Fibroblast of the aortic adventitia (primary cell): ENCODE measurements around the gene SHTN1. TPM values are rescaled to one million over a fixed set of nuclear protein-coding genes. Genes with fewer than 3 reads are reported as not detected.

Experiments used
- DNase-seq: peaks from one replicate; pipeline ENCODE4 v3.0.0-alpha.2; 2010; ENCODE audit warnings: low read depth
- H3K4me3 ChIP-seq: 2 replicates; pipeline ENCODE4 v1.5.1; 2011; ENCODE audit warnings: low read depth, mild to moderate bottlenecking, control low read depth, low read length, moderate library complexity
- total RNA-seq: library from RNA; depleted of rRNA; stranded (reverse); fragments of >200 nt; gene quantifications from 2 replicates; pipeline ENCODE4 v1.2.3, GENCODE V29; 2012; ENCODE audit warnings: low replicate concordance
- TF ChIP-seq, protein P1 (sequence below): IDR thresholded peaks from 2 replicates; pipeline ENCODE4 v1.5.1; 2011; ENCODE audit warnings: mild to moderate bottlenecking, low read length, control low read depth, inconsistent platforms; ENCODE audit not compliant: insufficient read depth

Gene SHTN1
- total RNA-seq, 1 donor: 4.2 TPM

GRCh38 chr10:116974456-116975005, 30.5 kb downstream of the SHTN1 start:
- TF ChIP-seq, protein P1, sequence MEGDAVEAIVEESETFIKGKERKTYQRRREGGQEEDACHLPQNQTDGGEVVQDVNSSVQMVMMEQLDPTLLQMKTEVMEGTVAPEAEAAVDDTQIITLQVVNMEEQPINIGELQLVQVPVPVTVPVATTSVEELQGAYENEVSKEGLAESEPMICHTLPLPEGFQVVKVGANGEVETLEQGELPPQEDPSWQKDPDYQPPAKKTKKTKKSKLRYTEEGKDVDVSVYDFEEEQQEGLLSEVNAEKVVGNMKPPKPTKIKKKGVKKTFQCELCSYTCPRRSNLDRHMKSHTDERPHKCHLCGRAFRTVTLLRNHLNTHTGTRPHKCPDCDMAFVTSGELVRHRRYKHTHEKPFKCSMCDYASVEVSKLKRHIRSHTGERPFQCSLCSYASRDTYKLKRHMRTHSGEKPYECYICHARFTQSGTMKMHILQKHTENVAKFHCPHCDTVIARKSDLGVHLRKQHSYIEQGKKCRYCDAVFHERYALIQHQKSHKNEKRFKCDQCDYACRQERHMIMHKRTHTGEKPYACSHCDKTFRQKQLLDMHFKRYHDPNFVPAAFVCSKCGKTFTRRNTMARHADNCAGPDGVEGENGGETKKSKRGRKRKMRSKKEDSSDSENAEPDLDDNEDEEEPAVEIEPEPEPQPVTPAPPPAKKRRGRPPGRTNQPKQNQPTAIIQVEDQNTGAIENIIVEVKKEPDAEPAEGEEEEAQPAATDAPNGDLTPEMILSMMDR: no peak
- no peak overlapping the region for H3K4me3 ChIP-seq
- peak; percentile 73 for DNase-seq

DNA sequence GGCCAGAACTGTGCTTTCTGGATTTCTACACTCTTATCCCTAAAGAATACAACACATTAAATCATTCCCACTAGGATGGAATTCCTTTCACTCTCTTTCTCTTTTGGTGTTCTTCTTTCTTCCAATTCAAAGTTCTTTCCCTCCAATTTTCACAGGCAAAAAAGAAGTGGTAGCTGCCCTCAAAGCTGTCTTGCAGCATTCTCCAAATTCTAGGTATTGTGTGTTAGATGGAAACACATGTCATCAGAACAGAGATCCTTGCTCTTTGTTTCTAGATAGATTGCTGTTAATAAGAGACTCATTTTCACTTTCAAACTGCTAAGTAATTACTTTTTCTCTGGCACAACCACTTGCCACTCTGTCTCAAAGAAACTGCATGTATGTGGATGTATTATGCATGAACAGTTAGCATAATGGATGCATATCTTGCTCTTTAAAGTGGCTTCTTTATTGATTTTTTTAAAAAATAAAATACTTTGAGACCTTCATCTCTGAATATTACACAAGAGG, 31.0 kb downstream of the SHTN1 start:
- DNase-seq: no peak
- TF ChIP-seq, protein P1: no peak
- H3K4me3 ChIP-seq: no peak overlapping the region

- H3K4me3 ChIP-seq: no peak overlapping the region
- TF ChIP-seq, protein P1: no peak
- DNase-seq: no peak
Observed at GRCh38 chr10:116973371-116973905, 31.5 kb downstream of the SHTN1 start.

DNA sequence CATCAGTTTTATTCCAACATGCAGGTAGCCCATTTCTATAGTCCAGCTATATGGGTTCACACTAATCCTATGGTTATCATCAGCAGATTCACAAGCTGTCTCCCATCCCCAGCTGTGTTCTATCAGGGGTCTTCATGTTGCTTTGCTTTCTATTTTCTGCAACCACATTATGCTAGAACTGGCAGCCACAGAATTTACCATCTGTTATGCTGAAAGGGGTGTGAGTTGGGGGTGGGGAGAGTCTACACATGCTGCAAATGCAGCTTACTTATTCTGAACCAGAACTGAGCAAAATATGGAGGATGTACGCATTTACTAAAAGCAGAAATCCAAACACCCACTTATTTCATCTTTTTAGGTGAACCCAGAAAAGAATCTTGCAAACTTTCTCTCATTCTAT, 32.9 kb downstream of the SHTN1 start:
- DNase-seq: no peak
- H3K4me3 ChIP-seq: no peak overlapping the region
- TF ChIP-seq, protein P1: no peak

DNA sequence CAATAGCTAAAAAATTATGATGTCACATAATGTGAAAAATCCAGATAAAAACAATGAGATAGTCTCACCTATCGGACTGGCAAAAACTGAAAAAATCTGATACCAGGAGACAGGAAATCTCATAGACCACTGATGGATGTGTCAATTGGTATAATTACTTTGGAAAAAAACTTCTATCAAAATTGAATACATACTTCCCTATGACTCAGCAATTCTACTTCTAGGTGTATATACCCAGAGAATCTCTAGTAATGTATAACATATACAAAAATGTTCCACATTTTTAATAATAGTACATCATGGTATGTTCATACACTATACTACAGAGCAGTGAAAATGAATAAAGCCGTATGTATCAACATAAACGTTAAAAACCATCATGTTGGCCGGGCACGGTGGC, 34.9 kb downstream of the SHTN1 start:
- DNase-seq: no peak
- TF ChIP-seq, protein P1: no peak
- no peak overlapping the region for H3K4me3 ChIP-seq

DNA sequence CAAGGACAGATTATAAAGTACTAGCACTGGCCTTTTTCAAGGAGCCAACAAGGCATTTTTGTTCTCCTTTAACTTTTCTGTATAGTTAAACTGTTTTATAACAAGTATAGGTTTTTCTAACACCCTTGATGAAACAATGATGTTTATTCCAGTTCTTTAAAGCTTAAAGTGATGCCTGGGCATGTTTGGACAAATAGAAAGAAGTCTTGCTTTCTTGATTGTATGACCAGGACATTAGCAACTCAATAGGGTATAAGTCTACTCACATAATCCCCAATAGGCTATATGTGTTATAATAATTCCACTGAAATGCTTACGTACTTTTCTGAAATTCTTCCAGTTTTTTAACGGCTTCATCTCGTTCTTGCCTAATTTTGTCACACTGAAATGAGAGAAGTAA, 36.7 kb downstream of the SHTN1 start:
- TF ChIP-seq, protein P1: no peak
- DNase-seq: no peak
- no peak overlapping the region for H3K4me3 ChIP-seq
